Measurements from ENCODE around the gene ISCU.

ISCU gene

GRCh38 chr12:108538146-108538545, 24.2 kb upstream of the ISCU start:
- no peak for TF ChIP-seq CTCF (IDR thresholded peaks at IDR 0.05; ENCODE audit: low read depth, low read length, missing control alignments)
- no peak overlapping the region for H3K27ac ChIP-seq
- no peak for DNase-seq
- in situ Hi-C loops (cut with HindIII; ENCODE audit: low pct_ligation_motif_present, low sequenced_read_pairs) = no loop called here
- H3K4me3 ChIP-seq (ENCODE audit: low read depth, low read length) = no peak overlapping the region
- peaks cover 38% of the 10 kb centered on the region for H3K36me3 ChIP-seq (replicated peaks)
- H3K27me3 ChIP-seq (replicated peaks) = no peaks in the 10 kb centered on the region

GRCh38 chr12:108538616-108539195, 23.7 kb upstream of the ISCU start:
- Histone ChIP-seq H3K36me3 (replicated peaks) (peaks cover 42% of the 10 kb centered on the region), H3K27me3 (replicated peaks) (no peaks in the 10 kb centered on the region), H3K4me3 (ENCODE audit: low read depth, low read length) (no peak overlapping the region), H3K27ac (no peak overlapping the region)
- no peak for DNase-seq
- no peak for TF ChIP-seq CTCF (IDR thresholded peaks at IDR 0.05; ENCODE audit: low read depth, low read length, missing control alignments)
- in situ Hi-C loops (cut with HindIII; ENCODE audit: low pct_ligation_motif_present, low sequenced_read_pairs) = no loop called here

- no peak for TF ChIP-seq CTCF (IDR thresholded peaks at IDR 0.05; ENCODE audit: low read depth, low read length, missing control alignments)
- Histone ChIP-seq H3K36me3 (replicated peaks) (peaks cover 37% of the 10 kb centered on the region), H3K27me3 (replicated peaks) (no peaks in the 10 kb centered on the region), H3K4me3 (ENCODE audit: low read depth, low read length) (no peak overlapping the region), H3K27ac (no peak overlapping the region)
- DNase-seq = no peak
- in situ Hi-C loops (cut with HindIII; ENCODE audit: low pct_ligation_motif_present, low sequenced_read_pairs) = no loop called here
Observed at GRCh38 chr12:108542320-108542719, 20.1 kb upstream of the ISCU start.

GRCh38 chr12:108543652-108544051, 18.7 kb upstream of the ISCU start:
- DNase-seq = no peak
- no peak for TF ChIP-seq CTCF (IDR thresholded peaks at IDR 0.05; ENCODE audit: low read depth, low read length, missing control alignments)
- in situ Hi-C loops (cut with HindIII; ENCODE audit: low pct_ligation_motif_present, low sequenced_read_pairs) = no loop called here
- Histone ChIP-seq H3K36me3 (replicated peaks) (peaks cover 40% of the 10 kb centered on the region), H3K27ac (no peak overlapping the region), H3K4me3 (ENCODE audit: low read depth, low read length) (no peak overlapping the region), H3K27me3 (replicated peaks) (no peaks in the 10 kb centered on the region)

GRCh38 chr12:108547686-108548085, 14.7 kb upstream of the ISCU start:
- in situ Hi-C loops (cut with HindIII; ENCODE audit: low pct_ligation_motif_present, low sequenced_read_pairs) = no loop called here
- Histone ChIP-seq H3K4me3 (ENCODE audit: low read depth, low read length) (no peak overlapping the region), H3K27ac (no peak overlapping the region), H3K36me3 (replicated peaks) (peaks cover 39% of the 10 kb centered on the region), H3K27me3 (replicated peaks) (no peaks in the 10 kb centered on the region)
- TF ChIP-seq CTCF (IDR thresholded peaks at IDR 0.05; ENCODE audit: low read depth, low read length, missing control alignments) = no peak
- no peak for DNase-seq

GRCh38 chr12:108548954-108549521, 13.4 kb upstream of the ISCU start:
- in situ Hi-C loops (cut with HindIII; ENCODE audit: low pct_ligation_motif_present, low sequenced_read_pairs) = no loop called here
- no peak overlapping the region for H3K27ac ChIP-seq
- H3K36me3 ChIP-seq (replicated peaks) = peaks cover 28% of the 10 kb centered on the region
- no peaks in the 10 kb centered on the region for H3K27me3 ChIP-seq (replicated peaks)
- H3K4me3 ChIP-seq (ENCODE audit: low read depth, low read length) = no peak overlapping the region
- TF ChIP-seq CTCF (IDR thresholded peaks at IDR 0.05; ENCODE audit: low read depth, low read length, missing control alignments) = no peak
- no peak for DNase-seq

Measured in brain microvascular endothelial cell (primary cell).